Stimulated activated CD4-positive, alpha-beta T cell treated with anti-CD3 and anti-CD28 coated beads, Interleukin-4, amount 100 ng/mL, for 24 hours (primary cell): ENCODE data around the gene TAF6.

ENCODE experiments used
- DNase-seq: peaks from one replicate; pipeline ENCODE4 v3.0.0-alpha.2; 2020

The TAF6 gene

DNA sequence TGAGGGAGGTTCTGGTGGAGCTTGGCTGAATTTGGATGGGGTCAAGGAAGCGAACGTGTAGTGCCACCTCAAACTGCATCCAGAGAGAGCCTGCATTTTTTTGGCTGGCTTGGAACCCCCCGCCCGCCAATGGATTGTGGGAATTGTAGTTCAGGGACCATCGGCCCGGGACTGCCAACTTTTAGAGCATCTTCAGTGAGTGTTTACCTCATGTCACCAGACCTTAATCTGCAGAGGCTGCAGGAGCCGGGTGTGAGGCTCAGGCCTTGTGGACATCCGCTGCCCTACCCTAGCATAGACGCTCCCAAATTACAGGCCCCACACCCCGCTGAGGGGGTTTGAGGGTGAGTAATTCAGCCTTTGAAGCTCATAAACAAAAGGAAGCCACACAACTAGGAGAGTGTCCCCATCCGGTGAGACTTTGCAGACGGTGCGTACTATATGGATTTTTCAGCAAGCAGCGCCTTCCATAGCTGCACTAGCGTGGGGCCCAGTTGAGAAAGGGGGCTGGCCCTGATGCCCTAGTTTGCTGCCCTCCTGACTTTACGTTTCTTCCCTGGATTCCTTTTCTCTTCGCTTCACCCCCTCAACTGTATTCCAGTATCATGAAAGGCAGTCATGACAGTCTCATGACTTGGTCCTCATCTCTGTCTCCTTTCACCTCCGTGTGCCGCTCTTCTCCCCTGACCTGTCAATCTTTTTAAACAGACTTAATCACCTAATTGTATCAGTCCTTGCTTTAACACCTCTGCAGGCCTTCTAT lies 993 bp upstream of the TAF6 start:
- peak; percentile 75 for DNase-seq

DNA sequence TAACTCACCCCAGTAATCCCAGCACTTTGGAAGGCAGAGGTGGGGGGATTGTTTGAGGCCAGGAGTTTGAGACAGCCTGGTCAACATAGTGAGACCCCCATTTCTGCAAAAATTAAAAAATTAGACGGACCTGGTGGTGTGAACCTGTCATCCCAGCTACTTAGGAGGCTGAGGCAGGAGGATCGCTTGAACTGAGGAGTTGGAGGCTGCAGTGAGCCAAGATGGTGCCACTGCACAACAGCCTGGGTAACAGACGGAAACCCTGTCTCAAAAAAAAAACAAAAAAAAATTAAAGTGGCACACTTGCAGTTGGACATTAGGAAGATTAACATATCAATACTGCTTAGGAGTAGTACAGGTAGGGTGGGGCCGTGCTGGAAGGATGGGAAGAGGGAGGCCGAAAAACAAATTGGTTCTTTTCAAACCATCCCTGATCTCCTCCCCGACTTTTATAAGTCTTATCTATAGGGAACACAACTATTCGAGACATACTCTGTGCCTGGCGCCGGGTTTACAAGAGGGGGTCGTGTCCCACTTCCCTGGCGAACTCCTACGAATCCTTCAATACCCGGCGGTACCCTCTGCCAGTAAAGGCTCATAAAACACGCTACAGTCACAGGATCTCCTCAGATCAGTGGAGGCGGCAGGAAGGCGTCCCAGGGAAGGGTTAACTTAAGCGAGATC lies 628 bp downstream of the TAF6 start:
- DNase-seq, result no peak

- no peak for DNase-seq
Measured at GRCh38 chr7:100115026-100115425, 4.1 kb downstream of the TAF6 start.

GRCh38 chr7:100111914-100112313 lies 7.2 kb downstream of the TAF6 start:
- no peak for DNase-seq

DNA sequence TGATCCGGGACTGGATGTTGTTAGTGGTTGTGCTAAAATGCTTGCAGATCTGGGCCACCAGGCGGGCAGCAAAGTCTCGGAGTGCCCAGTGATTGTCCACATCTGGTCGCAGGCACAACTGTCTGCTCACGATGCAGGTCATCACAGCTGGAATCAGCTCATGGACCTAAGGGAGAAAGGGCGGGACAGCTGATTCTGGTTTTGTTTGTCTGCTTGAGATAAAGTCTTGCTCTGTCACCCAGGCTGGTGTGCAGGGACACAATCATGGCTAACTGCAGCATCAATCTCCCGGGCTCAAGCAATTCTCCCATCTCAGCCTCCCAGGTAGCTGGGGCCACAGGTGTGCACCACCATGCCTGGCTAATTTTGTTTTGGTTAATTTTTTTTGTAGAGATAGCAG lies 8.0 kb downstream of the TAF6 start:
- no peak for DNase-seq

- DNase-seq, result no peak
Measured at GRCh38 chr7:100109521-100110163, 9.5 kb downstream of the TAF6 start.

GRCh38 chr7:100107890-100108289 lies 11.3 kb downstream of the TAF6 start:
- DNase-seq, result no peak

- DNase-seq, result no peak
Measured at GRCh38 chr7:100107125-100107737, 11.9 kb downstream of the TAF6 start.

DNA sequence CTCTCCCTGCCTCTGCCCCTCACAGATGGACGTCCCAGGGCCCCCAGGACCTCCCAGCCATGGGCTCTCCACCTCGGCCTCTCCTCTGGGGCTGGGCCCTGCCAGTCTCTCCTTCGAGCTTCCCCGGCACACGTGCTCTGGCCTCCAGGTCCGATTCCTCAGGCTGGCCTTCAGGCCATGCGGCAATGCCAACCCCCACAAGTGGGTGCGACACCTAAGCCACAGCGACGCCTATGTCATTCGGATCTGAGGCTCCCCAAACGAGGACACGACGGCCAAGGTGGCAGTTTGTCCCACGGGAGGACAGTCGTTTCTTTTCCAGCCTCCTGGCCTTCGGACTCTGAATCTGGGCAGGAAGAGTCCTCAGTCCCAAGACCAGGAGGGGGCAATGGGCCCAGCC lies 12.5 kb downstream of the TAF6 start:
- DNase-seq, result no peak

- no peak for DNase-seq
Measured at GRCh38 chr7:100105534-100105933, 13.6 kb downstream of the TAF6 start.

DNA sequence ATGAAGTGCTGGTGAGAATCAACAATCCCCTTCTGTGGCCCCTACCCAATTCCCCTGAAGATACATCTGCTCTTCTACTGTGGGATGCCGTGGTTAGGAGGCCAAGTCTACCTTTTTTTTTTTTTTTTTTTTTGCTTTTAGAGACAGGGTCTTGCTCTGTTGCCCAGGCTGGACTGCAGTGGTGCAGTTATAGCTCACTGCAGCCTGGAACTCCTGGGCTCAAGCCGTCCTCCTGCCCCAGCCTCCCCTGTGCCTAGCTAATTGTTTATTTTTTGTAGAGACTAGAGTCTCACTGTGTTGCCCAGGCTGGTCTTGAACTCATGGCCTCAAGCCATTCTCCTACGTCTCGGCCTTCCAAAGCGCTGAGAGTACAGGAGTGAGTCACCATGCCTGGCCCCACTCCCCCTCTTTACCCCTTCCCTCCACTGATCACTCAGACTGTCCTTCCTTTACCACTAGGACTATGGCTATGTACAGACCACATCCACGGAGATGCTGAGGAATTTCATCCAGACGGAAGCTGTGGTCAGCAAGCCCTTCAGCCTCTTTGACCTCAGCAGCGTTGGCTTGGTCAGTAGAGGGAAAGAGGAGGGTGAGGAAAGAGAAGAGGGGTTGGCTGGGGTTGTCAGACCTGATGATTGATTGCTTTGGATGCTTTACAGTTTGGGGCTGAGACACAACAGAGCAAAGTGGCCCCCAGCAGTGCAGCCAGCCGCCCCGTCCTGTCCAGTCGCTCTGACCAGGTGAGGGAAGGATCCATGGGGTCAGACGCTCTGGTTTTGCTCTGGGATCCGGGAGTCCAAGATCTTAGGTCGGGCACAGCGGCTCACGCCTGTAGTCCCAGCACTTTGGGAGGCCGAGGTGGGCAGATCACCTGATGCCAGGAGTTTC lies 16.0 kb downstream of the TAF6 start:
- DNase-seq, result no peak

GRCh38 chr7:100101016-100101862 lies 17.9 kb downstream of the TAF6 start, which contains the start of the genes AP4M1 and MCM7:
TSS of gene AP4M1 (plus strand) at chr7:100101643. CDS start at chr7:100101715, 72 bp downstream.
TSS of gene MCM7 (minus strand) at chr7:100101397. CDS start at chr7:100101294, 103 bp downstream.
- DNase-seq, result peak; percentile 98

DNA sequence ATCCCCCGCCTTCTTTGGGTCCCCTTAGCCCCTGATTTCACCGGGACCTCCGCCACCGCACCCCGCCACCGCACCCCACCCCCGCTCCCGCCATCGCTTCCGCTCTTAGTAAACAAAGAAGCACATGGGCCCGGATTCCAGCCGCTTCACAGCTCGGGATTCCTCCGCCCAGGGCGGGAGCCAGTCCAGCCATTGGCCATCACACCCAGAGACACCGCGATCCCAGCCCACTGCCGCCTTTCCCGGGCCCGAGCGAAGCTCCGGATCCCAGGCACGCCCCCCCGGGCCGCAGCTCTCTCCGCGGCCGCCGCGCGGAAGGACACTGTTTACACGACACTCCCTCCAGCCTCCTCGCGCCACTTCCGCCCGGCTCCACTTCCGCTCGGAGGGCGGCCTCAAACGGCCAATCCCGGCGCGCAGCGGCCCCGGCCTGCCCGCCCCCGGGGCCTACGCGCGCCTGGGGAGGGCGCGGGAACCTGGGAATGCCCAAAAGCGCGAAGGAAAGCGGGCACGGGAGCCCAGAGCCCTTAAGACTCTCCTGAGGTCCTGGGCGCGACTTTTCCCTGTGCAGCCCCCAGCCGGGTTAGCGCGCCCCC lies 18.6 kb downstream of the TAF6 start:
- DNase-seq, result peak; percentile 85

DNA sequence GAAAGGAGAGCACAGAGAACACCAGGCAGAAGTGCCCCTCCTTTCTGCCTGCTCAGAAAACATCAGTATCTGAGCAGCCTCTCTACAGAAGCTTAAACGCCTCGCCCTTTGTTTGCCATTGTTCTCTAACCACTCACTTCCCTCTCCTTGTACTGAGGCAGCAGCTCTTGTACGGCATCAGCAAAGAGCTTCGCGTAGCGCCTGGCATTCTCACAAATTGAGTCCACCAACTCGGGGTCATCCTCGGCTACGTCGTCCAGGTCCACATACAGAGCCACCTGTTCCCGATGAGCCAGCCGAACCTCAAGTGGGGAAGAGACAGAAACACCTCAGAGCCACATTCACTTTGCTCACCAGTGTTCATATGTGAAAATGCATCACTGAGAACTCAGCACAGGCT lies 19.7 kb downstream of the TAF6 start:
- DNase-seq, result no peak

- DNase-seq, result no peak
Measured at GRCh38 chr7:100098913-100099312, 20.2 kb downstream of the TAF6 start.

DNA sequence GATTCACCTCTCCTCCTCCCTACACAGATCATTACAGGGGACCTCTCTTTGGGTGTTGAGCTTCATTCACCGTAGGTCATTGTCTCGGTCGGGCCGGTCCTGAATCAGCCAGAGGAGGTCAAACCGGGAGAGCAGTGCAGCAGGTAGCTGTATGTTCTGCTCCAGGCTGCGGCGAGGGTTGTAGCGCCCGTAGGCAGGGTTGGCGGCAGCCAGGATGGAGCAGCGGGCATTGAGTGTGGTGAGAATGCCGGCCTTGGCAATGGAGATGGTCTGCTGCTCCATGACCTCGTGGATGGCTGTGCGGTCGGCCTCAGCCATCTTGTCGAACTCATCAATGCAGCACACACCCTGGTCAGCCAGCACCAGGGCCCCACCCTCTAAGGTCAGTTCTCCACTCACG lies 23.5 kb downstream of the TAF6 start:
- no peak for DNase-seq

GRCh38 chr7:100095289-100095688 lies 23.9 kb downstream of the TAF6 start:
- DNase-seq, result no peak

DNA sequence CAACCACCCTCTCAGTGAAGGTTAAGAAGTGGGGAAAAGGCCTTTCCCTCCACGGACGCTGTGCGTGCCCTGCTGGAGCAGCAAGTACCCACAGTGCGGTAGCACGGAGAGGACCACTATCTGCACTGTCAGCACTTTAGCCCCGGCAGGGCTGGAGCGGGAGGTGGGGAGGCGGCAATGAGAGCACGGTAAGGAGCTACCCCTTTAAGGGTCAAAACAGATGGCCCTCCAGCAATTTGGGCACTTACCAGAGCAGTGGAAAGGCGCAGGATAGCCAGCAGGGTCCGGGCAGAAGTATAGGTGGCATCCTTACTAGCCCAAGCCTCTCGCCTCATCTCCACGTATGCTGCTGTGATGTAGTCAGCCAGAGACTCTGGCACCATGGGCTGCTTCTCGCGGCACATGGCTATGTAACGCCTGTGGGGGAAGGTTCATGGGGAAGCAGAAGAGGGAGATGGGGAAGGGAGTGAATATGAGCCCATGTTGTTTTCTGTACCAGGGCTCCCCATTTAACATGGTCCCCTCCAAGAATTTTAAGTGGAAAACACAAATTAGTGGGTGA lies 25.2 kb downstream of the TAF6 start:
- no peak for DNase-seq

DNA sequence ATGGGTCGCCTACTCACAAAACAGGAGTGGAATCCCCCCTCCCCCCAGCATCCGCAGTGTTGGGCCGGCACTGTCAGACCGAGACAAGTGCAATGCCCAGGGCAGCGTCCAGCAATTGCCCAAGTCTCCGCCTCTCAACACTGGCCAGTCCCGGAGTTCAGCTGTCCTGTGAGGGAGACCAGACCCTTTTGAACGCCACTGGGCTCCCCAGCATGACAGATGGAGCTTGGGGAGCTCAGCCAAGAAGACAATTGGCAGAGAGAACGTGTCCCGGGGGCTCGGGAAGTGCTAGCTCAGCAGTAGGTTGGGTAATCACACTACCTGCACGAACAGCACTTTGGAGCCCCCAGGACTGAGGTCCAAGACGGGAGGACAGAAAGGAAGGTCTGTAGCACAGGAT lies 25.7 kb downstream of the TAF6 start:
- no peak for DNase-seq

DNA sequence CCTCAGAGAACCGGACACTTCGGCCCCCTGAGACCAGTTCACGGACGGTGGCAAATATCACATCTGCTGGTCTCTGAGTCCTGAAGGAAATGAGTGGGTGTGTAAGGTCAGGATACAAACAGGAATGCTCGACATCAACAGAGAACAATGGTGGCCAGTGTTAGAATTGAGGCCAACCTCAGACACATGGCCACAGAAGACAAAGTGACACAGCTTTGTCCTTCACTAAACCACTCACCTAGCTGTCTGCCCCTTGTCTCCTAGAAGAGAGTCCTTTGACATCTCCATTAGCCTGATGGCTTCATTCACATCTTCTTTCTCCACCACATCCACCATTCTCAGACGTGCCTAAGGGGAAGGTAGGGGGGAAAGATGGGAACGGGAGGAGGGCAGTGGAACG lies 26.1 kb downstream of the TAF6 start:
- no peak for DNase-seq
